LoVo (cell line): Measurements from ENCODE around the gene SIX1.

ENCODE experiments used
- DNase-seq: peaks from one replicate; pipeline ENCODE4 v3.0.0-alpha.2; 2016; ENCODE audit warnings: low spot score

Gene SIX1

GRCh38 chr14:60642270-60643140 lies 6.8 kb downstream of the SIX1 start:
- no peak for DNase-seq

GRCh38 chr14:60641742-60642269 lies 7.5 kb downstream of the SIX1 start:
- no peak for DNase-seq

GRCh38 chr14:60640859-60641741 lies 8.2 kb downstream of the SIX1 start:
- DNase-seq, result no peak

- no peak for DNase-seq
These were observed 9.6 kb downstream of the SIX1 start for GRCh38 chr14:60639674-60640073.

- DNase-seq, result no peak
These were observed 11.6 kb downstream of the SIX1 start for GRCh38 chr14:60637479-60638315.

- DNase-seq, result no peak
These were observed 12.3 kb downstream of the SIX1 start for GRCh38 chr14:60636879-60637478.

- DNase-seq, result no peak
These were observed 15.1 kb downstream of the SIX1 start for GRCh38 chr14:60634153-60634552.

- DNase-seq, result no peak
These were observed 16.5 kb downstream of the SIX1 start for GRCh38 chr14:60632777-60633176.

- no peak for DNase-seq
These were observed 17.0 kb downstream of the SIX1 start for GRCh38 chr14:60632257-60632656.

- no peak for DNase-seq
These were observed 17.4 kb downstream of the SIX1 start for GRCh38 chr14:60631842-60632241.

GRCh38 chr14:60630129-60630528 lies 19.1 kb downstream of the SIX1 start:
- DNase-seq, result no peak

- DNase-seq, result no peak
These were observed 20.4 kb downstream of the SIX1 start for GRCh38 chr14:60628892-60629291.

- no peak for DNase-seq
These were observed 26.4 kb downstream of the SIX1 start for GRCh38 chr14:60622917-60623257.

- no peak for DNase-seq
These were observed 26.9 kb downstream of the SIX1 start for GRCh38 chr14:60622210-60622916.

- no peak for DNase-seq
These were observed 27.9 kb downstream of the SIX1 start for GRCh38 chr14:60621386-60621785.

- DNase-seq, result no peak
These were observed 31.0 kb downstream of the SIX1 start for GRCh38 chr14:60618241-60618640.

- DNase-seq, result no peak
These were observed 32.8 kb downstream of the SIX1 start for GRCh38 chr14:60616461-60616959.

GRCh38 chr14:60602291-60602690 lies 47.0 kb downstream of the SIX1 start:
- DNase-seq, result no peak

- DNase-seq, result no peak
These were observed 49.5 kb downstream of the SIX1 start for GRCh38 chr14:60599727-60600126.

- DNase-seq, result no peak
These were observed 53.1 kb downstream of the SIX1 start for GRCh38 chr14:60596139-60596538.

GRCh38 chr14:60594062-60594461 lies 55.2 kb downstream of the SIX1 start:
- no peak for DNase-seq
